Measurements from ENCODE around the gene SLC12A4. TPM values are rescaled to one million over a fixed set of nuclear protein-coding genes. Genes with fewer than 3 reads are reported as not detected.
A peak's percentile ranks its signal among the peaks of the same experiment; 100 is the strongest.
"Not testable (repeated sequence)": the region's sequence is repeated elsewhere in the genome, so short reads cannot be mapped to it uniquely, and the experiment has no call there.

Gene SLC12A4
- total RNA-seq, 4 donors from 2014 or later = 10.7 to 83.3 (median 33.6) TPM

GRCh38 chr16:67979955-67980678, 11.7 kb upstream of the SLC12A4 start, which contains the start of gene DPEP3:
DPEP3 (minus strand) TSS chr16:67980499; CDS start chr16:67980380, 119 bp downstream.
- H3K27me3 ChIP-seq = no peaks in the 10 kb centered on the region
- no peaks in the 10 kb centered on the region for H3K36me3 ChIP-seq
- H3K9me3 ChIP-seq = no peaks in the 10 kb centered on the region
- TF ChIP-seq POLR2A (IDR thresholded peaks at IDR 0.05) = no peak
- TF ChIP-seq, protein P1, sequence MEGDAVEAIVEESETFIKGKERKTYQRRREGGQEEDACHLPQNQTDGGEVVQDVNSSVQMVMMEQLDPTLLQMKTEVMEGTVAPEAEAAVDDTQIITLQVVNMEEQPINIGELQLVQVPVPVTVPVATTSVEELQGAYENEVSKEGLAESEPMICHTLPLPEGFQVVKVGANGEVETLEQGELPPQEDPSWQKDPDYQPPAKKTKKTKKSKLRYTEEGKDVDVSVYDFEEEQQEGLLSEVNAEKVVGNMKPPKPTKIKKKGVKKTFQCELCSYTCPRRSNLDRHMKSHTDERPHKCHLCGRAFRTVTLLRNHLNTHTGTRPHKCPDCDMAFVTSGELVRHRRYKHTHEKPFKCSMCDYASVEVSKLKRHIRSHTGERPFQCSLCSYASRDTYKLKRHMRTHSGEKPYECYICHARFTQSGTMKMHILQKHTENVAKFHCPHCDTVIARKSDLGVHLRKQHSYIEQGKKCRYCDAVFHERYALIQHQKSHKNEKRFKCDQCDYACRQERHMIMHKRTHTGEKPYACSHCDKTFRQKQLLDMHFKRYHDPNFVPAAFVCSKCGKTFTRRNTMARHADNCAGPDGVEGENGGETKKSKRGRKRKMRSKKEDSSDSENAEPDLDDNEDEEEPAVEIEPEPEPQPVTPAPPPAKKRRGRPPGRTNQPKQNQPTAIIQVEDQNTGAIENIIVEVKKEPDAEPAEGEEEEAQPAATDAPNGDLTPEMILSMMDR (IDR thresholded peaks at IDR 0.05) = no peak
- H3K4me1 ChIP-seq = peaks cover 0 to 13% (median 4%) of the 10 kb centered on the region in 4 donors
- DNase-seq = no peak
- H3K27ac ChIP-seq = no peak within 1 kb of the TSS
- no peak within 1 kb of the TSS for H3K4me3 ChIP-seq

- Histone ChIP-seq H3K4me1 (no peaks in the 10 kb centered on the region), H3K27me3 (no peaks in the 10 kb centered on the region), H3K9me3 (no peaks in the 10 kb centered on the region), H3K36me3 (no peaks in the 10 kb centered on the region), H3K27ac (no peak overlapping the region), H3K4me3 (no peak overlapping the region)
- TF ChIP-seq, protein P1 (IDR thresholded peaks at IDR 0.05) = no peak
- no peak for TF ChIP-seq POLR2A (IDR thresholded peaks at IDR 0.05)
- no peak for DNase-seq
Observed at GRCh38 chr16:67977469-67978227, 9.2 kb upstream of the SLC12A4 start.

DNA sequence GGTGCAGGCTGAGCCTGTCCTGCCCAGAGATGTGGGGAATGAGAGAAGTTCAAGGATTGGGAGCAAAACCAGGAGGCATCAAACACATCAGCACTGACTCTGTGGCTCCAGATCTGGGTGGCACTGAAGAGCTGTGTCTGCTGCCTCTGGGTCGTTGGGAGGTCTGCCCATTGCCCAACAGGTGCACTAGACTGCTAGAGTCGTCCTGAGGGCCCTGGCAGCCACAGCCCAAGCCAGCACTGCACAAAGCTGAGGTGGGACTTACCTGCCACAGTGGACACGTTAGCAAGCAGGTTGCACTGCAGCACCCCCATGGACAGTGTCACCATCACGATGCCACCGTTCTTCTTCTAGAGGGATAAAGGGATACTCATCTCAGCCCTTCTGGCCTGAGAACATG, 8.6 kb upstream of the SLC12A4 start:
- TF ChIP-seq POLR2A (IDR thresholded peaks at IDR 0.05) = no peak
- TF ChIP-seq, protein P1 (IDR thresholded peaks at IDR 0.05) = no peak

GRCh38 chr16:67976205-67976604, 7.8 kb upstream of the SLC12A4 start:
- no peak overlapping the region for H3K27ac ChIP-seq
- H3K4me1 ChIP-seq = no peaks in the 10 kb centered on the region
- no peaks in the 10 kb centered on the region for H3K9me3 ChIP-seq
- no peak for TF ChIP-seq POLR2A (IDR thresholded peaks at IDR 0.05)
- TF ChIP-seq, protein P1 (IDR thresholded peaks at IDR 0.05) = no peak
- H3K36me3 ChIP-seq = no peaks in the 10 kb centered on the region
- H3K4me3 ChIP-seq = no peak overlapping the region
- DNase-seq = no peak
- no peaks in the 10 kb centered on the region for H3K27me3 ChIP-seq

More for the DNA sequence above, 8.6 kb upstream of the SLC12A4 start:
- Histone ChIP-seq H3K27me3 (no peaks in the 10 kb centered on the region), H3K4me3 (no peak overlapping the region), H3K36me3 (no peaks in the 10 kb centered on the region), H3K27ac (no peak overlapping the region), H3K9me3 (no peaks in the 10 kb centered on the region), H3K4me1 (no peaks in the 10 kb centered on the region)
- DNase-seq = no peak

DNA sequence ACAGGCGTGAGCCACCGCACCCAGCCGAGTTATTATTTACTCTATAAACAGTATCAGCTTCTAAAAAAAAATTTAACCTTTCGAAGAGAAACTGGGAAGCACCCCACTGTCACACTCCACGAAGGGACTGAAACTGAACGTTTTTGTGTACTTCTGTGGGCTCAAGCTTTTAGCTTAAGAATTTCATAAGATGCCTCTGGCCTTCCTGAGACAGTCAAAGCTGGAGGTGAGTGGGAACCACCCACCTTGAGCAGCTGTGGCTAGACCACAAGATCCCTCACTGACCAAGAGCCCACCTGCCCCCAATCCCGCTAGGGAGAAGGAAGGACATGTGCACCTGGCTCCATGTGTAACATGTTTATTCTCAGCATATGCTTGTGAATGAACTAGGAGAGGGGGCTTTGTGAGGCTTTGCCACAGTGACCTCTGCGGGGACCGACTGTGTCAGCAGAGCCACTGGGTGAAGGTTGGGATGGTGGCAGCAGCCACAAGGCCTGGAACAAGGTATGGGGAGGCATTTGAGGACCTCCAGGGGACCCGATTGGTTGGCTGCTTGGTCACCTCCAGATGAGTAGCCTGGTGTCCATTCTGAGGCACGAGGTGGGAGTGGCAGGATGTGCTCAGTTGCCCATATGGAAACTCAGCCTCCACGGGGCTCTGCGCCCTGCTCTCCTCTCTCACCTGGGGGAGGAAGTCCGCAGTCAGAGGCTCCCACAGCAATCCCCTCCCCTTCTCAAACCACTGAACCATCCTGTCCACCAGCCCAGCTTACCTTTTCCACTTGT, 7.1 kb upstream of the SLC12A4 start:
- TF ChIP-seq POLR2A (IDR thresholded peaks at IDR 0.05) = no peak
- Histone ChIP-seq H3K4me1 (no peaks in the 10 kb centered on the region), H3K27ac (peak overlapping the region in 1 of 4 donors; percentile 28), H3K9me3 (no peaks in the 10 kb centered on the region), H3K27me3 (no peaks in the 10 kb centered on the region), H3K36me3 (no peaks in the 10 kb centered on the region), H3K4me3 (no peak overlapping the region)
- no peak for DNase-seq

GRCh38 chr16:67972285-67972684, 3.8 kb upstream of the SLC12A4 start:
- H3K4me3 ChIP-seq, H3K27ac ChIP-seq, H3K27me3 ChIP-seq, H3K36me3 ChIP-seq, H3K9me3 ChIP-seq, H3K4me1 ChIP-seq, DNase-seq: not testable (repeated sequence)
